Right atrium auricular region (tissue), 2 donors: ENCODE measurements around the gene CDKAL1. TPM values are rescaled to one million over a fixed set of nuclear protein-coding genes. Genes with fewer than 3 reads are reported as not detected.

Source experiments
- DNase-seq: peaks from one replicate; pipeline ENCODE4 v3.0.0-alpha.2; 2019; ENCODE audit warnings: low spot score
- H3K27ac ChIP-seq, 2 donors: fragments of 200-600 bp; sonication (generic); 1 replicate in 1 of 2; 2 replicates in 1 of 2; pipeline ENCODE4 v1.5.1; 2016 to 2019
- H3K27me3 ChIP-seq, 2 donors: fragments of 200-600 bp; sonication (generic); one replicate each; pipeline versions ENCODE4 v1.5.1 to v1.6.0; 2017 to 2019
- H3K36me3 ChIP-seq: fragments of 200-600 bp; sonication (generic); one replicate; pipeline ENCODE4 v1.5.1; 2016
- H3K4me1 ChIP-seq, 2 donors: fragments of 200-600 bp; sonication (generic); one replicate each; pipeline versions ENCODE4 v1.5.1 to v1.6.0; 2017 to 2019
- H3K4me3 ChIP-seq, 2 donors: fragments of 200-600 bp; sonication (generic); 1 replicate in 1 of 2; 2 replicates in 1 of 2; pipeline ENCODE4 v1.5.1; 2017 to 2019; ENCODE audit warnings: mild to moderate bottlenecking in 1 of 2, moderate library complexity in 1 of 2
- H3K9me3 ChIP-seq, 2 donors: fragments of 200-600 bp; sonication (generic); one replicate each; pipeline ENCODE4 v1.5.1; 2019
- CTCF ChIP-seq, 2 donors: fragments of 200-600 bp; sonication (generic); IDR thresholded peaks; one replicate each; pipeline ENCODE4 v1.5.1; 2019; ENCODE audit warnings: antibody characterized with exemption in 2 of 2
- total RNA-seq, 2 donors: library from RNA; depleted of rRNA; stranded (reverse); fragments of >200 nt; gene quantifications; one replicate each; pipeline ENCODE4 v1.1.0, GENCODE V29; 2016

CDKAL1 gene
- total RNA-seq, 2 donors from 2014 or later = 8.8 to 10.5 TPM

DNA sequence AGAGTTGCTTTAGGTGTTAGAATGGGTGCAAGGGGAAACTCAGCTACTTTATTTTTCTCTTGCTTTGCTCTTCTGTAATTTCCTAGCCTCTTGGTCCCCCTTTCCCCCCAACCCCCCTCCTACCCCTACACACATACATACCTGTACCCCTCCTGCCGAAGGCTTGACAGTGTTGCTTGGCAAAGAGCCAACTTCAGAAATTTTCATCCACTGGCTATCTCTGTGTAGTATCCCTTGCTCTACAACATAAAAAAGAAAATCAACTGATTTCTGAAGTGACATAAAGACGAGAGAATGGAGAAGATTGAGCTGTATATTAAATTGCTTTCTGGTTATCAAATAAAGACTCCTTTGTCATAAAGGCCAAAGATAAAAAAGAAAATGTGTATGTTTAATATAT, 561.2 kb downstream of the CDKAL1 start:
- DNase-seq = no peak
- H3K4me1 ChIP-seq = no peaks in the 10 kb centered on the region
- no peak overlapping the region for H3K27ac ChIP-seq
- H3K27me3 ChIP-seq = no peaks in the 10 kb centered on the region
- TF ChIP-seq CTCF (IDR thresholded peaks at IDR 0.05) = no peak
- H3K4me3 ChIP-seq = no peak overlapping the region
- H3K36me3 ChIP-seq = no peaks in the 10 kb centered on the region
- H3K9me3 ChIP-seq = no peaks in the 10 kb centered on the region

DNA sequence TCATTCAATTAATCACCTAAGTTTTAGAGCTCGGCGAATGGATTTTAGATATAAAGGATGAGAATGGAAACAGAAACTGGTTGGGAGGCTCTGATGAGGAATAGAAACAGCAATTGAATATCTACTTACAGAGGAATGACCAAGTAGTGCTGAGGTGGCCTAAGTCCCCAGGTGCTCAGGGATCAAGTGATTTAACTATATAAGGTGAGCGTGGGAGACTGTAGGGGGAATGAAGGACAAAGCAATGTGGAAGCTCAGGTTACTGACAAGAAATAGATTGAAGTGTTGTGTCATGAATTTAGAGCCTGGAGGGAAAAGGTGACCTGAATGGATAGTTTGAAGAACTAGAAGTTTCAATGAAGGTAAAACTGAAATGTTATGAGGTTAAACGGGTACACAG, 563.9 kb downstream of the CDKAL1 start:
- H3K27me3 ChIP-seq = no peaks in the 10 kb centered on the region
- no peak overlapping the region for H3K4me3 ChIP-seq
- no peak overlapping the region for H3K27ac ChIP-seq
- H3K9me3 ChIP-seq = no peaks in the 10 kb centered on the region
- H3K36me3 ChIP-seq = no peaks in the 10 kb centered on the region
- no peak for DNase-seq
- TF ChIP-seq CTCF (IDR thresholded peaks at IDR 0.05) = no peak
- H3K4me1 ChIP-seq = no peaks in the 10 kb centered on the region

- Histone ChIP-seq H3K4me1 (no peaks in the 10 kb centered on the region), H3K4me3 (no peak overlapping the region), H3K36me3 (no peaks in the 10 kb centered on the region), H3K27me3 (no peaks in the 10 kb centered on the region), H3K27ac (no peak overlapping the region), H3K9me3 (no peaks in the 10 kb centered on the region)
- DNase-seq = no peak
- no peak for TF ChIP-seq CTCF (IDR thresholded peaks at IDR 0.05)
These were observed 564.5 kb downstream of the CDKAL1 start for GRCh38 chr6:21098744-21099143.

- H3K4me1 ChIP-seq = no peaks in the 10 kb centered on the region
- DNase-seq = no peak
- no peak for TF ChIP-seq CTCF (IDR thresholded peaks at IDR 0.05)
These were observed 565.4 kb downstream of the CDKAL1 start for GRCh38 chr6:21099338-21100314.

DNA sequence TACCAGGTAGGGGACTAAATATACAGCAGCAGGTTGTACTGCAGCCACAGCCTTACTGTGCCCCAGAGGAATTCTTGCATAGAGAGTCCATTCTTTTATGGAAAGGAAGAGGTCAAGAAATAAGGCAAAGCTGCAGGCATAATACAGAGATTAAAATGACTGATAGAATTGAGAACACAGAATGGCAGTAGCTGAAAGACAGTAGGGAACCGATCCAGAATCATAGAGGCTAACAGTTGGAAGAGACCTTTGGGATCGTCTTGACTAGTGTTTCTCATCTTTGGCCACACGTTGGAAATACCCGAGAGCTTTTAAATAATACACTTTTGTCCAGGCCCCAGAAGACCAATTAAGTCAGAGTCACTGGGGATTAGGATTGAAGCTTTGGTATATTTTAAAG, 566.7 kb downstream of the CDKAL1 start:
- TF ChIP-seq CTCF (IDR thresholded peaks at IDR 0.05) = no peak
- Histone ChIP-seq H3K27ac (no peak overlapping the region), H3K4me1 (no peaks in the 10 kb centered on the region), H3K27me3 (no peaks in the 10 kb centered on the region), H3K36me3 (no peaks in the 10 kb centered on the region), H3K9me3 (no peaks in the 10 kb centered on the region), H3K4me3 (no peak overlapping the region)
- no peak for DNase-seq

More at GRCh38 chr6:21099338-21100314, 565.4 kb downstream of the CDKAL1 start:
- no peaks in the 10 kb centered on the region for H3K27me3 ChIP-seq
- H3K4me3 ChIP-seq = no peak overlapping the region
- no peaks in the 10 kb centered on the region for H3K9me3 ChIP-seq
- H3K27ac ChIP-seq = no peak overlapping the region
- no peaks in the 10 kb centered on the region for H3K36me3 ChIP-seq
